ENCODE measurements around the gene KLF11. TPM values are rescaled to one million over a fixed set of nuclear protein-coding genes. Genes with fewer than 3 reads are reported as not detected.
"Not testable (repeated sequence)": the region's sequence is repeated elsewhere in the genome, so short reads cannot be mapped to it uniquely, and the experiment has no call there.

The KLF11 gene
- total RNA-seq, 1 experiment from 2014 or later, result 15.0 TPM

DNA sequence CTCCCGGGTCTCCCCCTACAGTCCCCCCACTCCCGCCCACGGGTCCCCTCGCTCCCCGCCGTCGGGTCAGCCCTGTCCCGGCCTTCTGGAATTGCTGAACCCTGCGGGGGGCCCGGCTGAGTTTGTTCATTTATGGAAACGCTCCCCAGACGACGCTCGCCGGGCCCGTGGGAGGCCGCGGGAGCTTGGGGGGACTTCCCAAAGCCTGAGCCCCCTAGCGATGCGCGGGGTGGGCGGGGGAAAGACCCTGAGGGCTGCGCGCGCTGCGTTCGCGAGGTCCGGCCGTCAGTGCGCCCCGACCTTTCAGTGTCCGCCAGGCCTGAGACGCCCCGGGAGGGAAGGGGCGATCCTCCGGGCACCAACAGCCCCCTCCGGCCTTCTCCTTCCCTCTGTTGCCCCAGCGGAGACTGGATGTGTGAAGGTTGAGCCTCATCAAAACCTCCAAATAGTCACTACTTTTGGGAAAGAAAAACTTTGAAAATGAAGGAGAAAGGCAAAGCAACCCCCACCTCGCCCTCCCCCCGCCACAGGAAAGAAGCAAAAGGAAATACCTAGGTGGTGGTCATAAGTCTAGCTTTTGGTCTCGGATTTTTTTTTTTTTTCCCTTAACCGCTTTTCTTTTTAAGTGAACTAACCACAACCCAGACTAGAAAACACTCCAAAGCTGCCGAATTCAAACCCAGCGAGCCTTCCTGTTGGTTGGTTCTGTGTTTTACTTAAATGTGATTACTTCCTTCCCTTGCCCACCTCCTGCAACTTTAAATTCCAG is 37.4 kb downstream of the KLF11 start:
- no peak for DNase-seq (ENCODE audit: extremely low read depth, low read depth)

GRCh38 chr2:10083046-10083445 is 39.7 kb downstream of the KLF11 start:
- no peak for DNase-seq (ENCODE audit: extremely low read depth, low read depth)

GRCh38 chr2:10083692-10084211 is 40.4 kb downstream of the KLF11 start:
- DNase-seq (ENCODE audit: extremely low read depth, low read depth), result no peak

DNA sequence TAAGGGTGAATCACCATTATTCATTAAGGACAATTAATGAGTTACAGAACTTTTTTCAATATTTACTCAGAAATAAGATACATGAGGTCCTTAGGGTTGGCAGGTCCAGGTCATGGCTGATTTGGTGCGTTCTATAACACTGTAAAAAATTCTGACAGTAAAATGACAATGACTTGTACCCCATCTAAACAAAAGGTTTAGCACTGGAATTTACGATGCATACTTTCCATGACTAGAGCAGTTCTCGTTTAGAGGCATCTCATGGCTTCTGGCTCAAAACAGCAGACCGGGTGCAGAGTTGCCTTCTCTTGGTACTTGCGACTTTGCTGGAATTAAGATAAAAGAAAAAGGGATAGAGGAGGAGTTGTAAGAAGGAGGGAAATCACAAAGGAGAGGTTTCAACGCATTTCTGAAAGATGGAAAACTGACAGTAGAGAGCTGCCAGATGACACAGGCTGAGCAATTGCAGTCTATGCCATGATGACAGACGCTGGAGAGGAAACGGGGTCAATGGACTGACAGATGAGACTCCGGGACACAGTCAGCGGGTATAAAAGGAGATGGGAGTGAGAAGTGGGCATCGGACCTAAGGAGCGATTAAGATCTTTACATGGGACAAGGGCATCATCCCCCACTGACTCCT is 41.0 kb downstream of the KLF11 start:
- DNase-seq (ENCODE audit: extremely low read depth, low read depth), result no peak

DNA sequence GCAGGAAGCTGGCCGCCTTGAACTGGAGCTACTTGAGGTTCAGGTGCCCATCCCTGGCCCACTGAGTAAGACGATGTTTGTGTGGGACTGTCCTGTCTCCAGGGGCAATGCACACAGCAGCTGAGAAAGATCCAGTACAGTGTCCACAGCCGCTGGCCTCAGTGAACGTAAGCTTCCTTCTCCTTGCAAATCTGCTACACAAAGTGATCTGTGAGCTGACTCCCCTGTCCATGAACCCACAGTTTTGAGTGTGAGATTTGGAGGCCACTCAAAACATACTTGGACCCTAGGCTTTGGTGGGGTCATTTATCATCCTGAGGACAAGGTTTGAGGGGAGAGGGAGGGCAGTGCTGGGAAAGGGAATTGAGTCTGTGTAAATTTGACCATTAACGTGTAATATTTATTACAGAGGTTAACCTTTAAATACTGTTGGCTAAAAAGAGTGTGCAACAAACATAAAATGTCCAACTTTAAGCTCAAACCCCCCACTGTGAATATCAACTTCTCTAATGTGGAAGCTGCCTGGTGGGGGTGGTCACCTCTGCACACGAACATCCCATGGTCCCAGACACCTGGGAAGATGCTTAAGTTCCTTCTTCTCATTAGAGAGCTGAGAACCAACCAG is 41.8 kb downstream of the KLF11 start:
- no peak for DNase-seq (ENCODE audit: extremely low read depth, low read depth)

DNA sequence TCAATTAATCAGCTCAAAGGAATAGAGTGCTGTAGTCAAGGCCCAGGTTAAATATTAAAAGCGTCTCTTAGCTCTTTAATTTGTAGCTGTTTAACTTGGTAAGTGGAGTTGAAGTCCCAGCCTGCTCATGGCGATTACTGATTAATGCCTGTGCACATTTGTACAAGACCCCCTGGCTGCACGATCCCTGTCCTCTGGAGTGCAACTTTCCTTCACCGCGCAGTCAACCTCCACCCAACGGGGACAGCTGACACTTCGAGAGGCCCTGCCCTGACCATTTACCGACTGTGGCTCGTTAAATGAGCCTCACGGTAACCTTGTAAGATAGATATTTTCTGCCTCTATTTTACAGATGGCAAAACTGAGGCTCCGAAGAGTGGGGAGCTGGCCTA is 42.3 kb downstream of the KLF11 start:
- DNase-seq (ENCODE audit: extremely low read depth, low read depth), result no peak

- no peak for DNase-seq (ENCODE audit: extremely low read depth, low read depth)
Observed at GRCh38 chr2:10086950-10087349, 43.6 kb downstream of the KLF11 start.

GRCh38 chr2:10087360-10087759 is 44.0 kb downstream of the KLF11 start:
- no peak for DNase-seq (ENCODE audit: extremely low read depth, low read depth)

DNA sequence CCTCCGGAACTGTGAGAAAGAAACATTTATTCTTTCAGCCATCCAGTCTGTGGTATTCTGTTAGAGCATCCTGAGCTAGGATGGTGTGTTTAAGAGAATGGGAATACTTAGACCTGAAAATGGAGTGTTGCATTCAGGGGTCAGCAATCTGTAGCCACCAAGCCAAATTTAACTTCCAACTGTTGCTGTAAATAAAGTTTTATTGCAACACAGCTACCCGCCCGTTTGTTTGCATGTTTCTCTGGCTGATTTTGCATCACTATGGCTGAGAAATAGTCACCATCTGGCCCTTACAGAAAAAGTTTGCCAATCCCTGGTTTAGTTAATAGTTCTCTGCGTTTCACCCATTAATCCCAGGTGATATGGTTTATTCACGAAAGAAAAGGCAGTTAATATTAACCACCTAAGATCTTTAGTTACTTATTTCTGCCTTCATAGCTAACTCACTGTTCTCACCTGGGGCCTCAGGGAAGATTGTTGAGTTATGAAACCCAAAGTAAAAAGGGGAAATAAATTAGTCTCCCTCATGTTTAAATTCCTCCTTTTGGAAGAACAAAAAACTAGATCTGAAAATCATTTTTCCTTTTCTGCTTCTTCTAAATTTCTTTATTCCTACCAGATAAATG is 46.3 kb downstream of the KLF11 start:
- DNase-seq (ENCODE audit: extremely low read depth, low read depth), result no peak

GRCh38 chr2:10091182-10091888 is 48.0 kb downstream of the KLF11 start:
- no peak for DNase-seq (ENCODE audit: extremely low read depth, low read depth)

GRCh38 chr2:10091889-10092244 is 48.5 kb downstream of the KLF11 start:
- not testable (repeated sequence) for DNase-seq (ENCODE audit: extremely low read depth, low read depth)

GRCh38 chr2:10094271-10094814 is 51.0 kb downstream of the KLF11 start:
- DNase-seq (ENCODE audit: extremely low read depth, low read depth), result no peak

DNA sequence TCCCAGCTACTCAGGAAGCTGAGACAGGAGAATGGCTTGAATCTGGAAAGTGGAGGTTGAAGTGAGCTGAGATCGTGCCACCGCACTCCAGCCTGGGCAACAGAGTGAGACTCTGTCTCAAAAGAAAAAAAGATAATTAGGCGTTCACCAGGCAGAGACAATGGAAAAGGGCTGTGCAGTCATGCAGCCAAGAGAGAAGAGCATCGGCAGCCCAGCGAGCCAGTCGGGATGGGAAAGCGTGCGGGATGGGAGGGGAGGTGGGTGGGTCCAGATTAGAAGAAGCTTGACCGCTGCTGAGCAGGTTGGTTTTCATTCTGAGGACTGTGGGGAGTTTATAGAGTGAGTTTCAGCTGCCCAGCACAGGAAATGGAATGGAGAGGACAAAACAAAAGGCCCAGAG is 51.8 kb downstream of the KLF11 start:
- DNase-seq (ENCODE audit: extremely low read depth, low read depth), result no peak

DNA sequence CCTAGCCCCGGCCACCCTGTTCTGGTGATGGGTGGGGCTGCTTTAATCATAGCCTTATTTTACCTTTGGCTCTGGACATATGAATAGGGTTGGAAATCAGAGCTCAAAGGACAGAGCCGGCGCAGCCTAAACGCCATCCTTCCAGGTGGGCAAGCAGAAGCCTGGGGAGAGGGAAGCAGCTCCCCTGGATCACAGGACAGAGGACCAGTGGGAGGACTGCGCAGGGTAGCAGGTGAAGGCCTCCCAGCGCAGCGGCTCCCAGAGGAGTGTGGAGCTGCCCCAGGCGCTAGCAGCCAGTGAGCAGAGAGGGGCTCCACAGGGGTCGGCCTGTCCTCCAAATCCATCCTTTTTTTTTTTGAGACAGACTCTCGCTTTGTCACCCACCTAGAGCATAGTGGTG is 53.3 kb downstream of the KLF11 start:
- no peak for DNase-seq (ENCODE audit: extremely low read depth, low read depth)

- peak; percentile 61 for DNase-seq (ENCODE audit: extremely low read depth, low read depth)
Observed at GRCh38 chr2:10097352-10098148, 54.2 kb downstream of the KLF11 start.

- no peak for DNase-seq (ENCODE audit: extremely low read depth, low read depth)
Observed at GRCh38 chr2:10101491-10101890, 58.1 kb downstream of the KLF11 start.

GRCh38 chr2:10103179-10103578 is 59.8 kb downstream of the KLF11 start:
- no peak for DNase-seq (ENCODE audit: extremely low read depth, low read depth)
